Endothelial cell (in vitro differentiated cells): ENCODE data around the gene CAMK1D. TPM values are rescaled to one million over a fixed set of nuclear protein-coding genes. Genes with fewer than 3 reads are reported as not detected.
"Not testable (repeated sequence)": the region's sequence is repeated elsewhere in the genome, so short reads cannot be mapped to it uniquely, and the experiment has no call there.

ENCODE experiments used
- DNase-seq: peaks from one replicate; pipeline ENCODE4 v3.0.0; 2021; ENCODE audit warnings: low spot score
- H3K27ac Mint-ChIP-seq: one replicate; pipeline ENCODE4 v1.8.0; 2021; ENCODE audit warnings: mixed read lengths, inconsistent platforms; ENCODE audit not compliant: unreplicated experiment
- H3K27me3 Mint-ChIP-seq: one replicate; pipeline ENCODE4 v1.8.0; 2021; ENCODE audit warnings: mild to moderate bottlenecking, moderate library complexity, mixed read lengths, inconsistent platforms; ENCODE audit not compliant: unreplicated experiment
- H3K36me3 Mint-ChIP-seq: one replicate; pipeline ENCODE4 v1.8.0; 2021; ENCODE audit warnings: mild to moderate bottlenecking, low read depth, mixed read lengths, inconsistent platforms; ENCODE audit not compliant: unreplicated experiment
- H3K4me1 Mint-ChIP-seq: one replicate; pipeline ENCODE4 v1.8.0; 2021; ENCODE audit warnings: mild to moderate bottlenecking, mixed read lengths, inconsistent platforms; ENCODE audit not compliant: unreplicated experiment
- H3K4me3 Mint-ChIP-seq: one replicate; pipeline ENCODE4 v1.8.0; 2021; ENCODE audit warnings: mild to moderate bottlenecking, mixed read lengths, inconsistent platforms; ENCODE audit not compliant: unreplicated experiment
- H3K9me3 Mint-ChIP-seq: one replicate; pipeline ENCODE4 v1.8.0; 2021; ENCODE audit warnings: mixed read lengths, inconsistent platforms; ENCODE audit not compliant: unreplicated experiment
- total RNA-seq: library from RNA; stranded (reverse); fragmentation: NEBNext Ultra II Directional; extraction: Animal tissue kit (Norgen Biotek cat#: 25700); gene quantifications from one replicate; pipeline ENCODE4 v1.2.1, GENCODE V29; 2021; ENCODE audit not compliant: unreplicated experiment
- TF ChIP-seq, protein P1 (sequence below): fragments of 200-600 bp; sonication (generic); IDR thresholded peaks from one replicate; pipeline ENCODE4 v1.5.0; 2021; ENCODE audit warnings: antibody characterized with exemption; ENCODE audit not compliant: unreplicated experiment

Gene CAMK1D
- total RNA-seq, 1 donor from 2014 or later = 4.1 TPM

DNA sequence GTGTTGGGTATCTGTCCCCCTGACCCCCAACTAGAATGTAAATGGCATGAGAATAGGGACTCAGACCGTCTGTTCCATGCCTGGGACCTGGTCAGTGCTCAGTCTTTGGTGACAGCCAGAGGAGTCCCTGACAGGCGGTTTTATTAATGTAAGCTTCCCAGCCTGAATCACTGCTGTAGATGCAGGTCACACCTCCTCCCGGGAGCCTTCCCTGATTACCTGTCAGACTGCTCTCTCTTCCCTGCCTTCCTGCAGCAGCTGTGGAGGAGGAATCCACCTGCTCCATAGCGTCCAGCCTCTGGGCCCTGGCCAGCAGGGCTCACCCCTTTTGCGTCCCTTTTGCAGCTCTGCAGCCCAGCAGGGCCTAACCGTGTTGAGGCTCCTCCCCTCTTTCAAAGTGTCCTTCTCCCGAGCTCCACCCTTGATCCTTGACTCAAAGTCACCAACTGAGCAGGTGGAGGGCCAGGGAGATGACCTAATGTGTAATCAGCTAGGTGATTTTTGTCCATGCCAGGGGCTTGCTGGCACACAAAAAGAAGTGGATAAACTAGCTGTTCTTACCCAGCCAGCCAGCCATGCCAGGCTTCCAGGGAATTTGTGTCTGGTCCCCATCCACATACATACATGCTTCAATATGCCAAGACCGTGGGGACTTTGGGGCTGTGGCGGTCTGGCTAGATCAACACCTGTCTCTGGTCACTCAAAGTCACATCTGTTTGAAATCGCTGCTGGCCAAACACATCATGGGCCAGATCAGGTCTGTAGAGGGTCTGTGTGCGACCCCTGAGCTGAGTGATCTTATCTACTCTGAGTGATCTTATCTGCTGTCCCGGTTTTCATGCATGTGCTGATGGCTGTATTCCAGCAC is 457.1 kb downstream of the CAMK1D start:
- no peak overlapping the region for H3K4me3 Mint-ChIP-seq
- no peaks in the 10 kb centered on the region for H3K4me1 Mint-ChIP-seq

DNA sequence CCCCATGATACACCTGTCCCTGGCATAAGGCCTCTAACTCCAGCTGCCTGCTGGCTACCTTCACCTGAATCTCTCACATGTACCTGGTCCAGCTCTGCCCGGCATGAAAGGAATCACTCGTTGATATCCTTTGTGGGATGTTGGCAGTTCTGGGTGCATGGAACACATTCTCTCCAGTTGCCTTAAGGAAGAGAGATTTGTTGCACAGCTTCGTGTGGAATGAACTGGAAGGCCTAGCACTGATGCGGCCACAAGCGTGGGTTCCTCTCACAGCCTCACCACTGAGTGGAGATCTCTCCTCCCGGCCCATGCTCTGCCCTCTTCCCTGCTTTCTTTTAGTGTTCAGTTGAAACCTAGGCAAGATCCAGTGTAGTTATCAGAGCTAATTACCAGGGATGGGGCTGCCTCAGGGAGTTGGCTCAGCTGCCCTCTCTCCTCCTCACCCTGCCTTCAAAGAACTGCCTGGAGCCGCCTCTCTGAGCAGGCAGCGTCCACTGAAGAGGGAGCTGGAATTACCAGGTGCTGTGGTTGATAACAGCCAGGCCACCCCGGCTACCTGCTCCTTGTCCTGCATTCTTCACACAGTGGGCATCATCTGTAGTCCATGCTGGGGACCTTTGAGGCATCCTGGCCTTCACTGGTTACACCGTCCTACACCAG is 457.9 kb downstream of the CAMK1D start:
- TF ChIP-seq, protein P1, sequence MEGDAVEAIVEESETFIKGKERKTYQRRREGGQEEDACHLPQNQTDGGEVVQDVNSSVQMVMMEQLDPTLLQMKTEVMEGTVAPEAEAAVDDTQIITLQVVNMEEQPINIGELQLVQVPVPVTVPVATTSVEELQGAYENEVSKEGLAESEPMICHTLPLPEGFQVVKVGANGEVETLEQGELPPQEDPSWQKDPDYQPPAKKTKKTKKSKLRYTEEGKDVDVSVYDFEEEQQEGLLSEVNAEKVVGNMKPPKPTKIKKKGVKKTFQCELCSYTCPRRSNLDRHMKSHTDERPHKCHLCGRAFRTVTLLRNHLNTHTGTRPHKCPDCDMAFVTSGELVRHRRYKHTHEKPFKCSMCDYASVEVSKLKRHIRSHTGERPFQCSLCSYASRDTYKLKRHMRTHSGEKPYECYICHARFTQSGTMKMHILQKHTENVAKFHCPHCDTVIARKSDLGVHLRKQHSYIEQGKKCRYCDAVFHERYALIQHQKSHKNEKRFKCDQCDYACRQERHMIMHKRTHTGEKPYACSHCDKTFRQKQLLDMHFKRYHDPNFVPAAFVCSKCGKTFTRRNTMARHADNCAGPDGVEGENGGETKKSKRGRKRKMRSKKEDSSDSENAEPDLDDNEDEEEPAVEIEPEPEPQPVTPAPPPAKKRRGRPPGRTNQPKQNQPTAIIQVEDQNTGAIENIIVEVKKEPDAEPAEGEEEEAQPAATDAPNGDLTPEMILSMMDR = no peak
- Mint-ChIP-seq H3K27me3 (peaks cover 4% of the 10 kb centered on the region), H3K27ac (no peak overlapping the region), H3K4me1 (no peaks in the 10 kb centered on the region), H3K36me3 (no peaks in the 10 kb centered on the region), H3K9me3 (no peaks in the 10 kb centered on the region), H3K4me3 (no peak overlapping the region)
- DNase-seq = no peak

More for the DNA sequence above, 457.1 kb downstream of the CAMK1D start:
- TF ChIP-seq, protein P1 = no peak
- Mint-ChIP-seq H3K27me3 (peaks cover 5% of the 10 kb centered on the region), H3K36me3 (no peaks in the 10 kb centered on the region), H3K27ac (no peak overlapping the region), H3K9me3 (no peaks in the 10 kb centered on the region)
- no peak for DNase-seq

DNA sequence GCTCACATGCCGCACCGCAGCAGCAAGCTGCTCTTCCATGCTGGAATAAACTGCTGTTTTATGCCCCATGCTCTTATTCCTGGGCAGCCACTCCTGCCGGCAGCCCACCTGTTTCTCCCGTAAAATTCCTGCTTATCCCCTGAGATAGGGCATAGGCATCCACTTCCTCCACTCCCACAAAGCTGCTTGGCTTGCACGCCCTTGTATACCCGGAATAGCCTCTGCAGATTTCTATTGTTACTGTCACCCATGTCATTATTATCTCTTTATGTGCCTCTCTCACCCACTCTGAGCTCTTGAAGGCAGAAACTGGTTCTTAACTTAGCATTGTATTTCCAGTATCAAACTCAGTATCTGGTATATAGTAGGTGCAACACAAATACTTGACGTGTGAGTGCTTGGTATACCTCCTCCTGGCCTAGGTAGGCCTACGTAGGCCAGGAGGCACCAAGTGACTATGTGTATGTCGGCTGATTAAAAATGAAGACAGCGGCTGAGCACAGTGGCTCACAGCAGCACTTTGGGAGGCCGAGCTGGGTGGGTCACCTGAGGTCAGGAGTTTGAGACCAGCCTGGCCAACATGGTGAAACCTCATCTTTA is 458.8 kb downstream of the CAMK1D start:
- H3K27me3 Mint-ChIP-seq = peaks cover 2% of the 10 kb centered on the region
- no peak for DNase-seq
- TF ChIP-seq, protein P1 = no peak
- H3K27ac Mint-ChIP-seq = no peak overlapping the region
- no peak overlapping the region for H3K4me3 Mint-ChIP-seq
- H3K36me3 Mint-ChIP-seq = no peaks in the 10 kb centered on the region
- no peaks in the 10 kb centered on the region for H3K9me3 Mint-ChIP-seq
- no peaks in the 10 kb centered on the region for H3K4me1 Mint-ChIP-seq

DNA sequence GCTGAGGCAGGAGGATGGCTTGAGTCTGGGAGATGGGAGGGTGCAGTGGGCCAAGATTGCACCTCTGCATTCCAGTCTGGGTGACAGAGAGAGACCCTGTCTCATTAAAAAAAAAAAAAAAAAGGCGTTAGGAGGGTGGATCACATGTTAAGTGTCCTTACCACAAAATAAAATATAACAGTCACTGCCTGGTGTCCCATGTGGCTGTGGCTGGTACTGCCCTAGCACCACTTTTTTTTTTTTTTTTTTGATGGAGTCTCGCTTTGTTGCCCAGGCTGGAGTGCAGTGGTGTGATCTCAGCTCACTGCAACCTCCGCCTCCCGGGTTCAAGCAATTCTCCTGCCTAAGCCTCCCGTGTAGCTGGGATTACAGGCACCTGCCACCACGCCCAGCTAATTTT is 460.7 kb downstream of the CAMK1D start:
- H3K27ac Mint-ChIP-seq, H3K9me3 Mint-ChIP-seq, H3K36me3 Mint-ChIP-seq, DNase-seq, H3K27me3 Mint-ChIP-seq, H3K4me1 Mint-ChIP-seq, H3K4me3 Mint-ChIP-seq: not testable (repeated sequence)
- TF ChIP-seq, protein P1 = peak; percentile 53
